A673 (cell line): ENCODE data around the gene MICB. TPM values are rescaled to one million over a fixed set of nuclear protein-coding genes. Genes with fewer than 3 reads are reported as not detected.

ENCODE experiments used
- BruUV-seq: library from RNA; stranded (reverse); fragments of 400-500 nt; replicated peaks from 2 replicates; lab custom pipeline; 2021; lab: Mats Ljungman, UMichigan
- CTCF ChIA-PET: fragments of 300-600 bp; sonication (Branson Sonifier 250); formaldehyde crosslinking; loops from one replicate; lab custom pipeline; 2022; ENCODE audit warnings: antibody characterized with exemption; lab: Charles Lee
- POLR2A ChIA-PET: fragments of 300-600 bp; sonication (Branson Sonifier 250); formaldehyde crosslinking; loops from one replicate; lab custom pipeline; 2022; ENCODE audit warnings: antibody characterized with exemption; ENCODE audit not compliant: low non-redundant PET; lab: Charles Lee
- DNase-seq: peaks from one replicate; pipeline ENCODE4 v3.0.0-alpha.2; 2015; ENCODE audit warnings: low spot score
- H3K27ac ChIP-seq: fragments of 200-600 bp; sonication (generic); 2 replicates; pipeline ENCODE4 v1.5.1; 2016; ENCODE audit warnings: mixed run types, low read depth, mild to moderate bottlenecking, mixed read lengths, antibody characterized with exemption, low read length; ENCODE audit not compliant: poor library complexity, severe bottlenecking
- H3K27me3 ChIP-seq: fragments of 200-600 bp; sonication (generic); replicated peaks from 2 replicates; pipeline ENCODE4 v1.6.1; 2017; ENCODE audit warnings: mixed run types, low read depth, mild to moderate bottlenecking, mixed read lengths, antibody characterized with exemption, low read length; ENCODE audit not compliant: insufficient read depth, poor library complexity
- H3K36me3 ChIP-seq: fragments of 200-600 bp; sonication (generic); 2 replicates; pipeline ENCODE4 v1.6.1; 2016; ENCODE audit warnings: mixed run types, mild to moderate bottlenecking, mixed read lengths, antibody characterized with exemption, low read length; ENCODE audit not compliant: insufficient read depth, poor library complexity, severe bottlenecking
- H3K4me1 ChIP-seq: fragments of 200-600 bp; sonication (generic); 2 replicates; pipeline ENCODE4 v1.6.1; 2017; ENCODE audit warnings: mixed run types, mild to moderate bottlenecking, mixed read lengths, antibody characterized with exemption, low read length; ENCODE audit not compliant: insufficient read depth, poor library complexity, severe bottlenecking
- H3K4me3 ChIP-seq: fragments of 200-600 bp; sonication (generic); 2 replicates; pipeline ENCODE4 v1.5.1; 2016; ENCODE audit warnings: low read depth, mixed run types, mild to moderate bottlenecking, mixed read lengths, low read length; ENCODE audit not compliant: poor library complexity, severe bottlenecking
- H3K9me3 ChIP-seq: fragments of 200-600 bp; sonication (generic); 2 replicates; pipeline ENCODE4 v1.6.1; 2016; ENCODE audit warnings: mixed run types, low read depth, mild to moderate bottlenecking, mixed read lengths, antibody characterized with exemption, low read length; ENCODE audit not compliant: poor library complexity, severe bottlenecking
- CTCF ChIP-seq: fragments of 300-800, 200-600 bp; sonication (generic); conservative IDR thresholded peaks from 2 replicates; pipeline ENCODE4 v1.5.1; 2017; ENCODE audit warnings: low read depth, mild to moderate bottlenecking, antibody characterized with exemption, low read length, moderate library complexity, mixed read lengths
- EZH2 ChIP-seq: fragments of 200-600 bp; sonication (generic); IDR thresholded peaks from 2 replicates; pipeline ENCODE4 v1.6.1; 2017; ENCODE audit warnings: borderline replicate concordance, low read depth, mild to moderate bottlenecking, mixed read lengths, antibody characterized with exemption, low read length; ENCODE audit not compliant: poor library complexity, severe bottlenecking
- intact Hi-C: fragments of 100-400 bp; cut with micrococcal nuclease; formaldehyde crosslinking; loops from one replicate; pipeline ENCODE4 v1.10.0; 2022; ENCODE audit not compliant: unreplicated experiment
- total RNA-seq: library from RNA; stranded (reverse); gene quantifications from 2 replicates; pipeline ENCODE4 v1.2.3, GENCODE V29; 2021

MICB gene
- total RNA-seq, 1 experiment from 2014 or later: 12.7 TPM

GRCh38 chr6:31534521-31535040, 36.6 kb downstream of the MICB start:
- ChIA-PET POLR2A (interaction anchor here (0.7 kb wide), 1 partner anchor 86 kb away, joined by 3 read pairs; no protein-coding TSS in a partner anchor), CTCF (no interaction called here)
- no TSS peak for BruUV-seq
- no peak for DNase-seq
- intact Hi-C loops: no loop called here
- Histone ChIP-seq H3K4me3 (no peak overlapping the region), H3K27ac (no peak overlapping the region), H3K27me3 (no peaks in the 10 kb centered on the region), H3K36me3 (peaks cover 98% of the 10 kb centered on the region), H3K4me1 (peaks cover 7% of the 10 kb centered on the region), H3K9me3 (no peaks in the 10 kb centered on the region)
- TF ChIP-seq CTCF (no peak), EZH2 (no peak)

GRCh38 chr6:31535538-31536324, 37.8 kb downstream of the MICB start:
- intact Hi-C loops: no loop called here
- no peak for TF ChIP-seq CTCF
- TF ChIP-seq EZH2: no peak
- no peak for DNase-seq
- ChIA-PET CTCF (interaction anchor here (0.6 kb wide), 1 partner anchor 11 kb away, joined by 3 read pairs; no protein-coding TSS in a partner anchor), POLR2A (interaction anchor here (0.6 kb wide), 1 partner anchor 13 kb away, joined by 3 read pairs; no protein-coding TSS in a partner anchor)
- Histone ChIP-seq H3K9me3 (no peaks in the 10 kb centered on the region), H3K27ac (no peak overlapping the region), H3K27me3 (no peaks in the 10 kb centered on the region), H3K4me1 (peaks cover 16% of the 10 kb centered on the region), H3K4me3 (no peak overlapping the region), H3K36me3 (peaks cover 100% of the 10 kb centered on the region)
- no TSS peak for BruUV-seq

- H3K9me3 ChIP-seq: no peaks in the 10 kb centered on the region
- H3K4me1 ChIP-seq: peaks cover 16% of the 10 kb centered on the region
- BruUV-seq: no TSS peak
- peak overlapping the region; percentile 87 for H3K4me3 ChIP-seq
- H3K27me3 ChIP-seq: no peaks in the 10 kb centered on the region
- peaks cover 69% of the 10 kb centered on the region for H3K36me3 ChIP-seq
- ChIA-PET POLR2A (interaction anchor here (0.6 kb wide), 1 partner anchor 13 kb away, joined by 3 read pairs; no protein-coding TSS in a partner anchor), CTCF (no interaction called here)
- intact Hi-C loops: no loop called here
- no peak for DNase-seq
- no peak for TF ChIP-seq EZH2
- no peak for TF ChIP-seq CTCF
- no peak overlapping the region for H3K27ac ChIP-seq
These were observed 41.0 kb downstream of the MICB start for GRCh38 chr6:31538805-31539400.
